ENCODE data around the gene SHROOM3. TPM values are rescaled to one million over a fixed set of nuclear protein-coding genes. Genes with fewer than 3 reads are reported as not detected.
A peak's percentile ranks its signal among the peaks of the same experiment; 100 is the strongest.

Gene SHROOM3
- total RNA-seq, 3 donors from 2014 or later = 105 to 263 (median 158) TPM

GRCh38 chr4:76809594-76810305 is 374.7 kb downstream of the SHROOM3 start:
- DNase-seq = no peak
- intact Hi-C loops (cut with DNase I, micrococcal nuclease) = no loop called here

GRCh38 chr4:76811604-76812412 is 376.8 kb downstream of the SHROOM3 start:
- no peak for TF ChIP-seq CTCF (IDR thresholded peaks at IDR 0.05)
- DNase-seq (no peak), ATAC-seq (no peak)
- H3K4me1 ChIP-seq (ENCODE audit: low read depth) = no peaks in the 10 kb centered on the region
- no peaks in the 10 kb centered on the region for H3K9me3 ChIP-seq
- no peak overlapping the region for H3K4me3 ChIP-seq
- intact Hi-C loops (cut with DNase I, micrococcal nuclease) = no loop called here
- H3K36me3 ChIP-seq (ENCODE audit: low read depth) = no peaks in the 10 kb centered on the region

More at GRCh38 chr4:76809594-76810305, 374.7 kb downstream of the SHROOM3 start:
- Histone ChIP-seq H3K9me3 (no peaks in the 10 kb centered on the region), H3K4me3 (no peak overlapping the region), H3K36me3 (ENCODE audit: low read depth) (no peaks in the 10 kb centered on the region), H3K4me1 (ENCODE audit: low read depth) (no peaks in the 10 kb centered on the region)
- peak; percentile 40 for ATAC-seq
- no peak for TF ChIP-seq CTCF (IDR thresholded peaks at IDR 0.05)

DNA sequence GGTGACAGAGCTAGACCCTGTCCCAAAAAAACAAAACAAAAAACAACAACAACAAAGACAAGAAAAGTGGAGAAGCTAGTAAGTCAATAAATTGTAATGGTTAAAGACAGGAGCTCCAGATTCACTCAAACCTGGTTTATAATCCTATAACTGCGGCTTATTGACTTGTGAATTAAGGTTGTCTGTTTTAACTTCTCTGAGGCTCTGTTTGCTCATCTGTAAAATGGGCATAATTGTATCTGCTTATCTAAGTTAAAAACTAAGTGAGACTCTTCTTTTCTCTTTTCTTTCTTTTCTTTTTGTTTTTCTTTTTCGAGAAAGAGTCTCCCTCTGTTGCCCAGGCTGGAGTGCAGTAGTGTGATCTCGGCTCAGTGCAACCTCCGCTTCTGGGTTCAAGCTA is 378.0 kb downstream of the SHROOM3 start:
- Histone ChIP-seq H3K4me1 (ENCODE audit: low read depth) (no peaks in the 10 kb centered on the region), H3K36me3 (ENCODE audit: low read depth) (no peaks in the 10 kb centered on the region), H3K9me3 (no peaks in the 10 kb centered on the region), H3K4me3 (no peak overlapping the region)
- intact Hi-C loops (cut with DNase I, micrococcal nuclease) = no loop called here
- no peak for TF ChIP-seq CTCF (IDR thresholded peaks at IDR 0.05)
- no peak for ATAC-seq
- DNase-seq = no peak

GRCh38 chr4:76821641-76822040 is 386.6 kb downstream of the SHROOM3 start:
- TF ChIP-seq CTCF (IDR thresholded peaks at IDR 0.05) = no peak
- H3K4me3 ChIP-seq = no peak overlapping the region
- H3K4me1 ChIP-seq (ENCODE audit: low read depth) = no peaks in the 10 kb centered on the region
- DNase-seq (no peak), ATAC-seq (no peak)
- intact Hi-C loops (cut with DNase I, micrococcal nuclease) = no loop called here
- H3K9me3 ChIP-seq = no peaks in the 10 kb centered on the region
- no peaks in the 10 kb centered on the region for H3K36me3 ChIP-seq (ENCODE audit: low read depth)

- no peak overlapping the region for H3K4me3 ChIP-seq
- intact Hi-C loops (cut with DNase I, micrococcal nuclease) = no loop called here
- DNase-seq = no peak
- H3K4me1 ChIP-seq (ENCODE audit: low read depth) = no peaks in the 10 kb centered on the region
- TF ChIP-seq CTCF (IDR thresholded peaks at IDR 0.05) = no peak
- H3K9me3 ChIP-seq = no peaks in the 10 kb centered on the region
- no peak for ATAC-seq
- H3K36me3 ChIP-seq (ENCODE audit: low read depth) = no peaks in the 10 kb centered on the region
Observed at GRCh38 chr4:76822303-76822702, 387.3 kb downstream of the SHROOM3 start.

All from mucosa of descending colon (tissue), 3 donors.